Measurements from ENCODE around the gene PNPT1. TPM values are rescaled to one million over a fixed set of nuclear protein-coding genes. Genes with fewer than 3 reads are reported as not detected.

PNPT1 gene
- total RNA-seq, 1 experiment from 2014 or later: 33.4 TPM

GRCh38 chr2:55590810-55591440 lies 102.7 kb downstream of the PNPT1 start:
- TF ChIP-seq, protein P1, sequence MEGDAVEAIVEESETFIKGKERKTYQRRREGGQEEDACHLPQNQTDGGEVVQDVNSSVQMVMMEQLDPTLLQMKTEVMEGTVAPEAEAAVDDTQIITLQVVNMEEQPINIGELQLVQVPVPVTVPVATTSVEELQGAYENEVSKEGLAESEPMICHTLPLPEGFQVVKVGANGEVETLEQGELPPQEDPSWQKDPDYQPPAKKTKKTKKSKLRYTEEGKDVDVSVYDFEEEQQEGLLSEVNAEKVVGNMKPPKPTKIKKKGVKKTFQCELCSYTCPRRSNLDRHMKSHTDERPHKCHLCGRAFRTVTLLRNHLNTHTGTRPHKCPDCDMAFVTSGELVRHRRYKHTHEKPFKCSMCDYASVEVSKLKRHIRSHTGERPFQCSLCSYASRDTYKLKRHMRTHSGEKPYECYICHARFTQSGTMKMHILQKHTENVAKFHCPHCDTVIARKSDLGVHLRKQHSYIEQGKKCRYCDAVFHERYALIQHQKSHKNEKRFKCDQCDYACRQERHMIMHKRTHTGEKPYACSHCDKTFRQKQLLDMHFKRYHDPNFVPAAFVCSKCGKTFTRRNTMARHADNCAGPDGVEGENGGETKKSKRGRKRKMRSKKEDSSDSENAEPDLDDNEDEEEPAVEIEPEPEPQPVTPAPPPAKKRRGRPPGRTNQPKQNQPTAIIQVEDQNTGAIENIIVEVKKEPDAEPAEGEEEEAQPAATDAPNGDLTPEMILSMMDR (conservative IDR thresholded peaks at IDR 0.05): no peak
- no peaks in the 10 kb centered on the region for H3K4me1 ChIP-seq (ENCODE audit: insufficient read depth, low read length)
- no CpG with 5 or more reads among the region's 7 CpGs for WGBS (ENCODE audit: extremely low coverage, insufficient read length, low lambda C conversion rate)

More at GRCh38 chr2:55590810-55591440, 102.7 kb downstream of the PNPT1 start:
- no peak overlapping the region for H3K4ac ChIP-seq (ENCODE audit: low read depth, low read length)
- H3K56ac ChIP-seq (ENCODE audit: insufficient read length, low read depth, low read length): no peak overlapping the region
- H2BK20ac ChIP-seq (ENCODE audit: low read depth, low read length, poor library complexity, severe bottlenecking): no peak overlapping the region
- no peak overlapping the region for H3T11ph ChIP-seq (ENCODE audit: low read length)
- no peak overlapping the region for H4K5ac ChIP-seq (ENCODE audit: insufficient read length, low read depth, low read length)
- H3K9me3 Mint-ChIP-seq: no peaks in the 10 kb centered on the region
- no peak overlapping the region for H4K91ac ChIP-seq (ENCODE audit: insufficient read length, low read depth, low read length)
- no peaks in the 10 kb centered on the region for H3K27me3 Mint-ChIP-seq (ENCODE audit: low read depth)
- no peak overlapping the region for H3K14ac ChIP-seq (ENCODE audit: insufficient read depth, low read length)
- no peak overlapping the region for H3K27ac ChIP-seq (ENCODE audit: insufficient read length, low read depth, low read length)
- DNase-seq: no peak
- no peaks in the 10 kb centered on the region for H3K4me1 Mint-ChIP-seq
- no peak overlapping the region for H4K8ac ChIP-seq (replicated peaks; ENCODE audit: insufficient read length, low read depth, low read length)
- H3K79me2 ChIP-seq (ENCODE audit: insufficient read depth, low read length): no peaks in the 10 kb centered on the region
- H3K9me3 ChIP-seq (ENCODE audit: control insufficient read depth, low read depth, low read length): no peaks in the 10 kb centered on the region
- no peak overlapping the region for H2BK12ac ChIP-seq (ENCODE audit: insufficient read length, low read depth, low read length)
- no peak overlapping the region for H3K23ac ChIP-seq (ENCODE audit: insufficient read length, low read depth, low read length)
- H3K79me1 ChIP-seq (ENCODE audit: insufficient read depth, low read depth, low read length, poor library complexity, severe bottlenecking): no peaks in the 10 kb centered on the region
- H3K4me3 Mint-ChIP-seq: no peak overlapping the region
- no peak overlapping the region for H3K9ac ChIP-seq (ENCODE audit: extremely low read depth, insufficient read length, low read length)
- peaks cover 0 to 11% (median 11%) of the 10 kb centered on the region in 3 experiments; a peak in 4 of 7 replicates for H3K36me3 Mint-ChIP-seq (ENCODE audit: insufficient read depth in 1 of 3, low read depth in 3 of 3)
- no peak overlapping the region for H2AK5ac ChIP-seq (ENCODE audit: insufficient read length, low read length)
- no peak overlapping the region for H2BK5ac ChIP-seq (ENCODE audit: insufficient read length, low read length)
- H3K27me3 ChIP-seq (ENCODE audit: insufficient read depth, low read length): no peaks in the 10 kb centered on the region
- no peak overlapping the region for H2BK15ac ChIP-seq (ENCODE audit: low read depth, low read length)
- H2BK120ac ChIP-seq (ENCODE audit: low read depth, low read length, poor library complexity, severe bottlenecking): no peak overlapping the region
- H4K20me1 ChIP-seq (ENCODE audit: control insufficient read depth, insufficient read depth, insufficient read length): no peaks in the 10 kb centered on the region
- H3K27ac Mint-ChIP-seq: no peak overlapping the region
- no peaks in the 10 kb centered on the region for H3K23me2 ChIP-seq (ENCODE audit: insufficient read length, low read depth, low read length, poor library complexity, severe bottlenecking)
- no peak overlapping the region for H2AFZ ChIP-seq (ENCODE audit: low read length)
- H3K18ac ChIP-seq (ENCODE audit: insufficient read length, low read depth, low read length): no peak overlapping the region
- H3K4me2 ChIP-seq (ENCODE audit: insufficient read depth, insufficient read length, low read length): no peak overlapping the region

All from H9 (cell line).